Calu3 (cell line): ENCODE data around the gene MAMSTR. TPM values are rescaled to one million over a fixed set of nuclear protein-coding genes. Genes with fewer than 3 reads are reported as not detected.
"Not testable (repeated sequence)": the region's sequence is repeated elsewhere in the genome, so short reads cannot be mapped to it uniquely, and the experiment has no call there.

Source experiments
- BruUV-seq: library from RNA; stranded (reverse); fragments of 400-500 nt; replicated peaks from 2 replicates; lab custom pipeline; 2021; lab: Mats Ljungman, UMichigan
- CTCF ChIA-PET: fragments of 300-600 bp; sonication (Branson Sonifier 250); formaldehyde crosslinking; loops from one replicate; lab custom pipeline; 2022; ENCODE audit warnings: antibody characterized with exemption; lab: Charles Lee
- DNase-seq: peaks from one replicate; pipeline ENCODE4 v3.0.0; 2022
- H3K27ac Mint-ChIP-seq: one replicate; pipeline ENCODE4 v1.8.0; 2022; ENCODE audit warnings: mixed read lengths; ENCODE audit not compliant: unreplicated experiment
- H3K27me3 Mint-ChIP-seq: one replicate; pipeline ENCODE4 v1.8.0; 2022; ENCODE audit warnings: mixed read lengths; ENCODE audit not compliant: unreplicated experiment
- H3K36me3 Mint-ChIP-seq: one replicate; pipeline ENCODE4 v1.8.0; 2022; ENCODE audit warnings: mild to moderate bottlenecking, moderate library complexity, mixed read lengths; ENCODE audit not compliant: insufficient read depth, unreplicated experiment
- H3K4me1 Mint-ChIP-seq: one replicate; pipeline ENCODE4 v1.8.0; 2022; ENCODE audit warnings: mild to moderate bottlenecking, low read depth, mixed read lengths; ENCODE audit not compliant: unreplicated experiment
- H3K4me3 Mint-ChIP-seq: one replicate; pipeline ENCODE4 v1.8.0; 2022; ENCODE audit warnings: mild to moderate bottlenecking, low read depth, moderate library complexity, mixed read lengths; ENCODE audit not compliant: unreplicated experiment
- H3K9me3 Mint-ChIP-seq: one replicate; pipeline ENCODE4 v1.8.0; 2022; ENCODE audit warnings: low read depth, mixed read lengths; ENCODE audit not compliant: unreplicated experiment
- CTCF ChIP-seq: fragments of 200-600 bp; IDR thresholded peaks from one replicate; pipeline ENCODE4 v1.8.0; 2022; ENCODE audit warnings: antibody characterized with exemption; ENCODE audit not compliant: unreplicated experiment
- intact Hi-C: fragments of 100-400 bp; cut with micrococcal nuclease; formaldehyde crosslinking; loops from one replicate; pipeline ENCODE4 v1.10.0; 2022; ENCODE audit not compliant: unreplicated experiment
- total RNA-seq: library from RNA; stranded (reverse); gene quantifications from 2 replicates; pipeline ENCODE4 v1.2.3, GENCODE V29; 2022

Gene MAMSTR
- total RNA-seq, 1 experiment from 2014 or later = 1.7 TPM

GRCh38 chr19:48696353-48697010, 23.0 kb downstream of the MAMSTR start:
- TF ChIP-seq CTCF = no peak
- intact Hi-C loops = no loop called here
- H3K27ac Mint-ChIP-seq = peak overlapping the region; percentile 41
- H3K36me3 Mint-ChIP-seq = peaks cover 15% of the 10 kb centered on the region
- DNase-seq = peak; percentile 35
- peaks cover 22% of the 10 kb centered on the region for H3K4me1 Mint-ChIP-seq
- peak overlapping the region; percentile 75 for H3K4me3 Mint-ChIP-seq
- H3K27me3 Mint-ChIP-seq = no peaks in the 10 kb centered on the region
- no TSS peak for BruUV-seq
- CTCF ChIA-PET = interaction anchor here (0.6 to 1.5 kb wide), 9 partner anchors 13 to 297 kb away, joined by 3 to 7 read pairs (median 3); partner anchors contain the start of gene RUVBL2
- no peaks in the 10 kb centered on the region for H3K9me3 Mint-ChIP-seq

GRCh38 chr19:48695743-48696352, 23.7 kb downstream of the MAMSTR start, which contains the start of gene FUT2:
Gene FUT2 (plus strand): TSS chr19:48695971. CDS start chr19:48702957, 6,986 bp downstream.
- Mint-ChIP-seq H3K27me3 (no peaks in the 10 kb centered on the region), H3K36me3 (peaks cover 15% of the 10 kb centered on the region), H3K4me1 (peaks cover 22% of the 10 kb centered on the region), H3K4me3 (peak within 1 kb of the TSS; percentile 75), H3K27ac (peak within 1 kb of the TSS; percentile 79), H3K9me3 (no peaks in the 10 kb centered on the region)
- TSS peak; percentile 70 for BruUV-seq
- TF ChIP-seq CTCF = no peak
- peak; percentile 80 for DNase-seq
- CTCF ChIA-PET = interaction anchor here (0.6 to 1.5 kb wide), 9 partner anchors 13 to 298 kb away, joined by 3 to 7 read pairs (median 3); partner anchors contain the start of gene RUVBL2
- intact Hi-C loops = no loop called here

GRCh38 chr19:48693629-48694028, 25.9 kb downstream of the MAMSTR start:
- intact Hi-C loops, DNase-seq, H3K27me3 Mint-ChIP-seq, H3K9me3 Mint-ChIP-seq, H3K4me3 Mint-ChIP-seq, CTCF ChIA-PET, BruUV-seq, H3K27ac Mint-ChIP-seq: not testable (repeated sequence)
- H3K4me1 Mint-ChIP-seq = peaks cover 22% of the 10 kb centered on the region
- peaks cover 15% of the 10 kb centered on the region for H3K36me3 Mint-ChIP-seq

GRCh38 chr19:48689449-48689848, 30.1 kb downstream of the MAMSTR start:
- Mint-ChIP-seq H3K9me3 (no peaks in the 10 kb centered on the region), H3K36me3 (no peaks in the 10 kb centered on the region), H3K4me3 (no peak overlapping the region), H3K27ac (no peak overlapping the region), H3K27me3 (no peaks in the 10 kb centered on the region), H3K4me1 (peaks cover 15% of the 10 kb centered on the region)
- TF ChIP-seq CTCF = no peak
- DNase-seq = no peak
- CTCF ChIA-PET = no interaction called here
- intact Hi-C loops = no loop called here
- no TSS peak for BruUV-seq
